ENCODE results near the gene PNPLA7.

GRCh38 chr9:137465720-137466388 lies 84.3 kb downstream of the PNPLA7 start:
- TF ChIP-seq POLR2AphosphoS5 (IDR thresholded peaks at IDR 0.05), result no peak
- TF ChIP-seq, protein P1, sequence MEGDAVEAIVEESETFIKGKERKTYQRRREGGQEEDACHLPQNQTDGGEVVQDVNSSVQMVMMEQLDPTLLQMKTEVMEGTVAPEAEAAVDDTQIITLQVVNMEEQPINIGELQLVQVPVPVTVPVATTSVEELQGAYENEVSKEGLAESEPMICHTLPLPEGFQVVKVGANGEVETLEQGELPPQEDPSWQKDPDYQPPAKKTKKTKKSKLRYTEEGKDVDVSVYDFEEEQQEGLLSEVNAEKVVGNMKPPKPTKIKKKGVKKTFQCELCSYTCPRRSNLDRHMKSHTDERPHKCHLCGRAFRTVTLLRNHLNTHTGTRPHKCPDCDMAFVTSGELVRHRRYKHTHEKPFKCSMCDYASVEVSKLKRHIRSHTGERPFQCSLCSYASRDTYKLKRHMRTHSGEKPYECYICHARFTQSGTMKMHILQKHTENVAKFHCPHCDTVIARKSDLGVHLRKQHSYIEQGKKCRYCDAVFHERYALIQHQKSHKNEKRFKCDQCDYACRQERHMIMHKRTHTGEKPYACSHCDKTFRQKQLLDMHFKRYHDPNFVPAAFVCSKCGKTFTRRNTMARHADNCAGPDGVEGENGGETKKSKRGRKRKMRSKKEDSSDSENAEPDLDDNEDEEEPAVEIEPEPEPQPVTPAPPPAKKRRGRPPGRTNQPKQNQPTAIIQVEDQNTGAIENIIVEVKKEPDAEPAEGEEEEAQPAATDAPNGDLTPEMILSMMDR (IDR thresholded peaks at IDR 0.05), result no peak

Data from suprapubic skin (tissue), 3 donors.